Activated B cell treated with CpG ODN at 0.5 μM for 24 hours (primary cell): Measurements from ENCODE around the gene AKT1. TPM values are rescaled to one million over a fixed set of nuclear protein-coding genes. Genes with fewer than 3 reads are reported as not detected.

Source experiments
- ATAC-seq: fragments of 200-7000 bp; cut with Tn5 transposase; one replicate; pipeline ENCODE4 v1.10.0; 2021; ENCODE audit warnings: low read depth, mild to moderate bottlenecking, moderate library complexity
- CTCF ChIA-PET: fragments of 350-600 bp; sonication (Branson Sonifier 250); formaldehyde crosslinking; loops from one replicate; lab custom pipeline; 2021; ENCODE audit warnings: antibody characterized with exemption; lab: Charles Lee
- POLR2A ChIA-PET: fragments of 350-600 bp; sonication (Branson Sonifier 250); formaldehyde crosslinking; loops from one replicate; lab custom pipeline; 2021; ENCODE audit warnings: antibody characterized with exemption; lab: Charles Lee
- DNase-seq: peaks from one replicate; pipeline ENCODE4 v3.0.0; 2022
- H3K27ac Mint-ChIP-seq: one replicate; pipeline ENCODE4 v1.8.0; 2020; ENCODE audit warnings: mixed read lengths
- H3K27me3 Mint-ChIP-seq: one replicate; pipeline ENCODE4 v1.8.0; 2021; ENCODE audit warnings: mixed read lengths
- H3K36me3 Mint-ChIP-seq: one replicate; pipeline ENCODE4 v1.8.0; 2021; ENCODE audit warnings: low read depth, mixed read lengths
- H3K4me1 Mint-ChIP-seq: one replicate; pipeline ENCODE4 v1.8.0; 2021; ENCODE audit warnings: mixed read lengths
- H3K4me3 Mint-ChIP-seq: one replicate; pipeline ENCODE4 v1.8.0; 2020; ENCODE audit warnings: mild to moderate bottlenecking, mixed read lengths
- H3K9me3 Mint-ChIP-seq: one replicate; pipeline ENCODE4 v1.8.0; 2020; ENCODE audit warnings: mixed read lengths
- CTCF ChIP-seq: fragments of 200-600 bp; IDR thresholded peaks from one replicate; pipeline ENCODE4 v1.8.0; 2022; ENCODE audit warnings: antibody characterized with exemption, mild to moderate bottlenecking
- intact Hi-C: fragments of 100-400 bp; cut with micrococcal nuclease; formaldehyde crosslinking; loops from one replicate; pipeline ENCODE4 v1.15.1; 2024
- total RNA-seq: library from RNA; stranded (reverse); gene quantifications from 2 replicates; pipeline ENCODE4 v1.2.3, GENCODE V29; 2022

Gene AKT1
- total RNA-seq, 1 donor from 2014 or later: 80.8 TPM

GRCh38 chr14:104804481-104805325 is 9.2 kb upstream of the AKT1 start:
- Mint-ChIP-seq H3K9me3 (no peaks in the 10 kb centered on the region), H3K27ac (no peak overlapping the region), H3K4me1 (peaks cover 22% of the 10 kb centered on the region), H3K27me3 (no peaks in the 10 kb centered on the region), H3K4me3 (no peak overlapping the region), H3K36me3 (peaks cover 1% of the 10 kb centered on the region)
- ChIA-PET CTCF (no interaction called here), POLR2A (interaction anchor here (0.7 kb wide), 1 partner anchor 16 kb away, joined by 5 read pairs; no protein-coding TSS in a partner anchor)
- ATAC-seq (no peak), DNase-seq (no peak)
- no peak for TF ChIP-seq CTCF
- intact Hi-C loops: no loop called here

GRCh38 chr14:104803912-104804410 is 8.4 kb upstream of the AKT1 start:
- H3K4me3 Mint-ChIP-seq: no peak overlapping the region

DNA sequence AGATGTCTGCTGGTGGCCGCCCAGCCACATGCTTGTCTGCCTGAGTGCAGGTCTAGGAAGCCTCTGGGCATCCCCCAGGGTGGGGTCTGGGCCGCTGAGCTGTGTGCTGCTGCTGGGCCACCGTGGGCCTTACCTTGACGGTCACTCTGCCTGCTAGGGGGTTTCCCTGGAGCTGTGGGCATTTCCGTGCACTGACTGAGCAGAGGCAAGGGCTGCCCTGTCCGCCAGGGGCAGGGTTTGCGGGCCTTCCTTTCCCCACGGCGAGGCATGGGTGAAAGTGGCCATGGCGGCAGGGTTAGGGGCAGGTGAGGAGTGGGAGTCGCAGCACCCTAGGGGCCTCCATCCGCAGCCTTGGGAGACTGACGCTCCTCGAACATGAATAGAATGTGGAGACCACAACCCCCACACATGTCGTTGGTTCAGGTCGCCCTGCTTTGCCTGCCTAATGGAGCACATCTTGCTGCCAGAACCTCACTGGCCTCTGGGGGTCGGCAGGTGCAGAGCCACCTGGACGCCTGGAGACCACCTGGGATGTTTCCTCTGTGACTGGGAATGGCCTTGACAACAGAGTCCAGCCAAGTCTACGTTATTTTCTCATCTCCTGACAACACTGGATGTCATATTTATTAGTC is 7.8 kb upstream of the AKT1 start:
- ChIA-PET CTCF (no interaction called here), POLR2A (no interaction called here)
- DNase-seq: no peak
- Mint-ChIP-seq H3K27me3 (no peaks in the 10 kb centered on the region), H3K4me3 (no peak overlapping the region), H3K27ac (no peak overlapping the region), H3K4me1 (peaks cover 33% of the 10 kb centered on the region), H3K36me3 (peaks cover 1% of the 10 kb centered on the region), H3K9me3 (no peaks in the 10 kb centered on the region)
- TF ChIP-seq CTCF: no peak
- ATAC-seq: no peak
- intact Hi-C loops: no loop called here

More at GRCh38 chr14:104803912-104804410, 8.4 kb upstream of the AKT1 start:
- DNase-seq (no peak), ATAC-seq (no peak)
- H3K9me3 Mint-ChIP-seq: no peaks in the 10 kb centered on the region
- H3K27me3 Mint-ChIP-seq: no peaks in the 10 kb centered on the region
- ChIA-PET CTCF (no interaction called here), POLR2A (interaction anchor here (0.7 kb wide), 1 partner anchor 17 kb away, joined by 5 read pairs; no protein-coding TSS in a partner anchor)
- TF ChIP-seq CTCF: no peak
- H3K27ac Mint-ChIP-seq: no peak overlapping the region
- H3K36me3 Mint-ChIP-seq: peaks cover 1% of the 10 kb centered on the region
- H3K4me1 Mint-ChIP-seq: peaks cover 28% of the 10 kb centered on the region
- intact Hi-C loops: no loop called here

- DNase-seq (no peak), ATAC-seq (no peak)
- POLR2A ChIA-PET: no interaction called here
- no peak for TF ChIP-seq CTCF
- Mint-ChIP-seq H3K27ac (no peak overlapping the region), H3K36me3 (peaks cover 1% of the 10 kb centered on the region), H3K27me3 (no peaks in the 10 kb centered on the region), H3K4me3 (peak overlapping the region; percentile 61), H3K9me3 (no peaks in the 10 kb centered on the region), H3K4me1 (peaks cover 36% of the 10 kb centered on the region)
- intact Hi-C loops: no loop called here
- CTCF ChIA-PET: no interaction called here
These were observed 7.0 kb upstream of the AKT1 start for GRCh38 chr14:104802394-104803184.
